Tibial artery (tissue), 4 donors: Measurements from ENCODE around the gene RABGAP1L.

Experiments
- DNase-seq, 2 donors: peaks; one replicate each; pipeline ENCODE4 v3.0.0-alpha.2; 2019
- H3K27ac ChIP-seq, 2 donors: fragments of 200-600 bp; sonication (generic) in 1 of 2; 1 replicate in 1 of 2; 2 replicates in 1 of 2; pipeline ENCODE4 v1.5.1; 2018 to 2019; ENCODE audit warnings: mild to moderate bottlenecking in 1 of 2
- H3K27me3 ChIP-seq, 2 donors: fragments of 200-600 bp; sonication (generic) in 1 of 2; one replicate each; pipeline versions ENCODE4 v1.5.1 to v1.6.0; 2016 to 2019
- H3K36me3 ChIP-seq, 3 donors: fragments of 200-600 bp; sonication (generic) in 2 of 3; one replicate each; pipeline ENCODE4 v1.5.1; 2016 to 2019; ENCODE audit warnings: mild to moderate bottlenecking in 2 of 3
- H3K4me1 ChIP-seq, 4 donors: fragments of 200-600 bp; sonication (generic) in 2 of 4; 1 replicate in 3 of 4; 2 replicates in 1 of 4; pipeline ENCODE4 v1.5.1; 2016 to 2019
- H3K4me3 ChIP-seq, 2 donors: fragments of 200-600 bp; sonication (generic) in 1 of 2; 1 replicate in 1 of 2; 2 replicates in 1 of 2; pipeline ENCODE4 v1.5.1; 2018 to 2019; ENCODE audit warnings: mild to moderate bottlenecking in 2 of 2
- H3K9me3 ChIP-seq, 3 donors: fragments of 200-600 bp; sonication (generic) in 1 of 3; one replicate each; pipeline ENCODE4 v1.5.1; 2016 to 2019
- intact Hi-C: fragments of 100-400 bp; cut with DNase I; formaldehyde crosslinking; loops from one replicate; pipeline ENCODE4 v1.15.0; 2023; ENCODE audit warnings: low total_unique reads
- TF ChIP-seq, protein P1 (sequence below), 2 experiments: fragments of 200-600 bp in 1 of 2; fragments of 450-650 bp in 1 of 2; IDR thresholded peaks; one replicate each; pipeline ENCODE4 v1.5.1; 2017 to 2019; ENCODE audit warnings: antibody characterized with exemption in 2 of 2, mild to moderate bottlenecking in 1 of 2, moderate library complexity in 1 of 2

RABGAP1L gene

DNA sequence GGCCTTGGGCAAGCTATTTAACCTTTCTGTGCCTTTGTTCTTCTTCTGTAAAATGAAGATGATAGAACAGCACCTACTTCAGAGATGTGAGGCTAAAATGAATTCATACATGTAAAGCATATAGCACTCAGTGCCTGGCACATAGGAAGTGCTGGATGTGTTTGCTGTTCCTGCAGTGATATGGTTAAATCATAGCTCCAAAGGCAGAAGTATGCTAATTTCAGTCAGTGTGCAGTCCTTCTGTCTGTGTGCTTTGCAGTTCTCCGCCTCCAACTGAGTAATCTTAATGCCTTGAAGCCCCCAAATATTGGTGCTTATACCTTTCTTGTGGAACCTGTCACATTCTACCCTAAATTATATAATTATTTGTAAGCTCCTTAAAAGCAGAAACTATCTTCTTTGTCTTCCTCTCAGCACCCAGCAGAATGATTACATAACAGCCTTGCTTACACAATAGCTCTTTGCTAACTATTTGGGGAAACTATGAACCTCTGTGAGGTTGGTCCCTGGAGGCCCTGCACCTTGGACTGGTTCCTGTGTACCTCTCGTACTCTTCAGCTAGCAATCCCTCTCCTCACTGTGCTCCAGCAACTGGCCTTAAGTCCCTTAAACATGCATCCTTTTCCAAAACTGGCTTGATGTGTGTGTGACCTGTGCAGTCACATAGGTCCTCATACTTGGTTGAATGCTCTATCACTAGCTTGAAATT is 783.4 kb downstream of the RABGAP1L start:
- H3K9me3 ChIP-seq = no peaks in the 10 kb centered on the region
- H3K36me3 ChIP-seq = no peaks in the 10 kb centered on the region
- H3K27ac ChIP-seq = no peak overlapping the region
- no peaks in the 10 kb centered on the region for H3K27me3 ChIP-seq
- intact Hi-C loops = no loop called here
- peak in 1 of 2 donors; percentile 38 for DNase-seq
- no peak overlapping the region for H3K4me3 ChIP-seq
- TF ChIP-seq, protein P1, sequence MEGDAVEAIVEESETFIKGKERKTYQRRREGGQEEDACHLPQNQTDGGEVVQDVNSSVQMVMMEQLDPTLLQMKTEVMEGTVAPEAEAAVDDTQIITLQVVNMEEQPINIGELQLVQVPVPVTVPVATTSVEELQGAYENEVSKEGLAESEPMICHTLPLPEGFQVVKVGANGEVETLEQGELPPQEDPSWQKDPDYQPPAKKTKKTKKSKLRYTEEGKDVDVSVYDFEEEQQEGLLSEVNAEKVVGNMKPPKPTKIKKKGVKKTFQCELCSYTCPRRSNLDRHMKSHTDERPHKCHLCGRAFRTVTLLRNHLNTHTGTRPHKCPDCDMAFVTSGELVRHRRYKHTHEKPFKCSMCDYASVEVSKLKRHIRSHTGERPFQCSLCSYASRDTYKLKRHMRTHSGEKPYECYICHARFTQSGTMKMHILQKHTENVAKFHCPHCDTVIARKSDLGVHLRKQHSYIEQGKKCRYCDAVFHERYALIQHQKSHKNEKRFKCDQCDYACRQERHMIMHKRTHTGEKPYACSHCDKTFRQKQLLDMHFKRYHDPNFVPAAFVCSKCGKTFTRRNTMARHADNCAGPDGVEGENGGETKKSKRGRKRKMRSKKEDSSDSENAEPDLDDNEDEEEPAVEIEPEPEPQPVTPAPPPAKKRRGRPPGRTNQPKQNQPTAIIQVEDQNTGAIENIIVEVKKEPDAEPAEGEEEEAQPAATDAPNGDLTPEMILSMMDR (IDR thresholded peaks at IDR 0.05) = no peak
- peaks cover 0 to 20% (median 8%) of the 10 kb centered on the region in 4 donors for H3K4me1 ChIP-seq

DNA sequence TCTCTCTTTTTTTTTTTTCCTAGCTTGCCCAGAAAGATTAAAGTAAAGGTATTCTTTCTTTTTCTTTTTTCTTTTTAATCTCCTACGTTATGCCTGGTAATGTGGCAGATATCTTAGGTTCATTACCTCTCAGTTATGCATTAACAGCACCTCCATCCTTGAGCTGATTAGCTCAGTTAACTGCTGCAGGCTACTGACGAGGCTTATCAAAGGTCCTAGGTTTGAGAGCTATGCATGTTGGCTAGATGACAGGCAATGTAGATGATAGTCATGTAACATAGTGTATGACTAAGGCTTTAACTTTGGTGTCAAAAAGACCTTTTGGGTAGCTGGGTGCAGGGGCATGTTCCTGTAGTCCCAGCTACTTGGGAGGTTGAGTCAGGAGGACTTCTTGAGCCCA is 786.7 kb downstream of the RABGAP1L start:
- no peaks in the 10 kb centered on the region for H3K27me3 ChIP-seq
- peaks cover 0 to 20% (median 8%) of the 10 kb centered on the region in 4 donors for H3K4me1 ChIP-seq
- no peak overlapping the region for H3K27ac ChIP-seq
- no peaks in the 10 kb centered on the region for H3K36me3 ChIP-seq
- no peaks in the 10 kb centered on the region for H3K9me3 ChIP-seq
- TF ChIP-seq, protein P1 (IDR thresholded peaks at IDR 0.05) = no peak
- intact Hi-C loops = no loop called here
- no peak overlapping the region for H3K4me3 ChIP-seq
- DNase-seq = no peak

DNA sequence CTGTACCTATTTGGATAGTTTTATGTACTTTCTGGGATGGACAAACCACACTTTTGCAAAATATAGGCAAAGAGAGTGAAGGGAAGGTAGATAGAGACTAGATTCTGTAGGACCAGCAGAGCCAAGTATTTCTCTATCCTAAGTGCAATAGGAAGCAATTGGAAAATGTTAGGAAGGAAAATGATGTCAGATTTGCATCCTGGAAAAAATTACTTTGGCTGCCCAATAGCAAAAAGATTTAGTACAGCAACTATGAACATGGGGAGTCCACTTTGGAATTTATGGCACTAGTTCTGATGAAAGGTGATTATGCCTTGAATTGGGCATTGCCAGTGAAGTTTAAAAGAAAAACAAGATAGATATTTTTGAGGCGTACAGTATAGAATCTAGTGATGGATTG is 789.7 kb downstream of the RABGAP1L start:
- no peak for DNase-seq

DNA sequence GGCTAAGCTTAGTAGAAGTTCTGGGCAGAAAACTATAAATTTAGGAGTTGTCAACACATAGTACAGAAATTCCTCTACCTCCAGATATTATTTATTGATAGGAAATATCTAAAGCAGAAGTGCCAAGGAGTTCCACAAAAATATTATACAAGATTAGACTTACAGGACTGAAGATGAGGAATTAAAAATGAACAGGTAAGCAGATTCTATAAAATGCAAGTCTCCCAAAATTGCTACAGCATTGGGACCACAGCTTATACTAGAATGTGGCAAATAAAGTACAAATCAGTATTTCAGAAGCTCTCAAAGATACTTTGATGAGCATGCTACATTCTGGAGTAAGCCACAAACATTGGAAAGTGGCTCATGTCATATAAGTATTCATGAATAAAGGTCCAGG is 790.3 kb downstream of the RABGAP1L start:
- no peak overlapping the region for H3K4me3 ChIP-seq
- no peaks in the 10 kb centered on the region for H3K27me3 ChIP-seq
- TF ChIP-seq, protein P1 (IDR thresholded peaks at IDR 0.05) = no peak
- H3K36me3 ChIP-seq = no peaks in the 10 kb centered on the region
- no peak overlapping the region for H3K27ac ChIP-seq
- peaks cover 0 to 13% (median 6%) of the 10 kb centered on the region in 4 donors for H3K4me1 ChIP-seq
- DNase-seq = no peak
- intact Hi-C loops = no loop called here
- H3K9me3 ChIP-seq = no peaks in the 10 kb centered on the region

More for the DNA sequence above, 789.7 kb downstream of the RABGAP1L start:
- Histone ChIP-seq H3K9me3 (no peaks in the 10 kb centered on the region), H3K27me3 (no peaks in the 10 kb centered on the region), H3K4me3 (no peak overlapping the region), H3K27ac (no peak overlapping the region), H3K4me1 (peaks cover 0 to 10% (median 3%) of the 10 kb centered on the region in 4 donors), H3K36me3 (no peaks in the 10 kb centered on the region)
- TF ChIP-seq, protein P1 (IDR thresholded peaks at IDR 0.05) = no peak
- intact Hi-C loops = no loop called here

DNA sequence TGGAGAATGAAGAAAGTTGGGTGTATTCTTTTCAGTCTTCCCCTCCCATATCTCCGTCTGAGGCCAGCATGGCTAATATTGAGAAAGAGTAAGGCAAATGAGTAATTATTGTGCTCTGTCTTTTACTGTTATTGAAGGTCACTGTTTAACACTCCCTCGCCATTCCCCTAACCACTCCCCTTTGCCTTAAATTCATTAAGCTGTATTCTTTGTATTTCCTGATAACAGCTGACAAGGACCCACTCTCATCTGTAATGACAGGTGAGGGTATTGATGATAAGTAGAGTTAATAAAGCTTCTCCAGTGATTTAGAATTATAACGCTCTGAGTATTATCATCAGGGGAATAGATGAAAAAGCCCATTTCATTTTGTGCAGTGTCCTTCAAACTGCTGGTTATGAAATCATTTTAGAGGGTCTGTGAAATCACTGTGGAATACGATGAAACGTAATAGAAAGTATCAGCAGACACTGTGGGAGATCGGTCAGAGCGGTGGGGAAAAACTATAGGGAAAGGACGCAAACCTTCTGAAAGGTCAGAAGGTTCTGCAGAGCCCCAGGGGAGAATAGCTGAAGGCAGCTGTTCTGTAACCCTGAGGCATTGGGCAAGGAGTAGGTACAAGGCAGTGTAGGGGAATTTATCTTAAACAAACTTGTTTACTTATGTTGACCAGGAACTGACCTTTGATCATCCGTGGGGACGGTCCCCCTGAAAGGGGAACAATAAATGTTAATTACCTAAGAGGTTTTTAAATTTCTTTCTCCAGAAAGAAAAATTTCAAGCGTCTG is 794.2 kb downstream of the RABGAP1L start:
- TF ChIP-seq, protein P1 (IDR thresholded peaks at IDR 0.05) = no peak
- Histone ChIP-seq H3K27me3 (no peaks in the 10 kb centered on the region), H3K27ac (no peak overlapping the region), H3K4me1 (peaks cover 0 to 19% (median 10%) of the 10 kb centered on the region in 4 donors), H3K4me3 (no peak overlapping the region), H3K9me3 (no peaks in the 10 kb centered on the region), H3K36me3 (no peaks in the 10 kb centered on the region)
- intact Hi-C loops = no loop called here
- DNase-seq = no peak
